ENCODE data around the gene LMLN.
"Not testable (repeated sequence)": the region's sequence is repeated elsewhere in the genome, so short reads cannot be mapped to it uniquely, and the experiment has no call there.

LMLN gene

DNA sequence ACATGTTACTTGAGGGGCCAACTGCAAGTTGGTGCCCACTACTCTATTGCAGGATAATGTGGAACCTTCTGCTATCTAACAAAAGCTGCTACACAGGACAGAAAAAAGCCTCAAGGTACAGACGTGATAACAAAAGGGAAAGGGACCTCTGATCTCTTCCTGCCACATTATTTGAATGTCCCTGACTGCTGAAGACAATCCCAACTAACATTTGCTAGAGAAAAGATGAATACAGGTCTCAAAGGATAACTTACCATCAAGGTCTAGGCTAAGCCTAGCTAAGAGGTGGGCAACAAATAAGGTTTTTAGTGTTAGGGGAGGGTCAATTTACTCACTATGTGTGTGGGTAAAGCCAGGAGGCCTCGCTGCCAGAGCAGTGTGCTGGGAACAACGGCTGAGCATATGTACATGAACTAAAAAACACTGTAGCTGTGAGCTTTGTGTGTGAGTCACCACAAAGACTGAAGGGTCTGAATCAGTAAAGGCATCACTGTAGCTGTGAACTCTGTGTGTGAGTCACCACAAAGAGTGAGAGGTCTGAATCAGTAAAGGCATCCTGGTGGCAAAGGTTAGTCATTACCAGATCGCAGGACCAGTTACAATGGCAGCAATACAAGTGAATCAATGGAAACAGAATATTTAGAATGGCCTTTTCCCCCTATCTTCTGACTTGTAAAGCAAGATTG lies 111.7 kb downstream of the LMLN start:
- DNase-seq (ENCODE audit: low read depth in 1 of 2, low spot score in 1 of 2), result peak in 1 of 2 donors; percentile 42

- no peak for DNase-seq (ENCODE audit: low read depth in 1 of 2, low spot score in 1 of 2)
Observed at GRCh38 chr3:198076722-198077308, 116.8 kb downstream of the LMLN start.

DNA sequence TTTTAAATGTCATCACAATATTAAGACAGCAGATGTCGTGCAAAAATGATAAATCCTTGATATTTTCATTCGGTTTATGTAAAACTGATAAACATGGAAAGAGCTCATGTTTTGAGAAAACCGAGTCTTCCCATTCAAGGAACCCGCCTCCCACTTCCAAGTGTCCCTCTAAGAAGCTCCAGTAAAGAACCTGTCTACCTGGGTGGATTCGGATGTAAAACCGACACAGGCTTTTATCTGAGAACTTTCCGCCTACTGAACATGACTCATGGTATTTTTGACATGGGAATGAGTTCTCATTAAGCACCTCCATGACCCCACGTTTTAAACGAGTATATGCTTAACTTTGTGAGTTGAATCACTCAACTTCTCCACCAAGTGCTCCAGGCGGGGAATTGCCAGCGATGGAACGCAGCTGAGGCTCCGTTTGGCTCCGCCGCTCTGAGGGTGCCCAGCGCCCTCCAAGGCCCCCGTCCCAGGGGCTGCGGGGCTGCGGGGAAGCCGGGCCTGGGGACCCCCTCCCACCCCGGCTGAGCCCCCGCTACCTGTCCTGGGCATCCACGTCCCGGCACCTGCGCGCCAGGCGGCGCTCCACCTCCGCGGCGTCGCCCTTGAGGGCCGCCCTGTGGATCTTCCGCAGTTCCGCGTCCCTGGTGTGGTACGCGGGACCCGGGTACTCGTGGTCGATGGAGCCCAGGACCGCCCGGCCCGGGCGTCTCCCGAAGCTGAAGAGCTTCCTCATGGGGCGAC lies 119.9 kb downstream of the LMLN start:
- peak in 1 of 2 donors; percentile 20 for DNase-seq (ENCODE audit: low read depth in 1 of 2, low spot score in 1 of 2)

- peak; percentile 45 to 67 for DNase-seq (ENCODE audit: low read depth in 1 of 2, low spot score in 1 of 2)
Observed at GRCh38 chr3:198080521-198081384, 120.7 kb downstream of the LMLN start.

GRCh38 chr3:198081421-198081844 lies 121.4 kb downstream of the LMLN start:
- no peak for DNase-seq (ENCODE audit: low read depth in 1 of 2, low spot score in 1 of 2)

DNA sequence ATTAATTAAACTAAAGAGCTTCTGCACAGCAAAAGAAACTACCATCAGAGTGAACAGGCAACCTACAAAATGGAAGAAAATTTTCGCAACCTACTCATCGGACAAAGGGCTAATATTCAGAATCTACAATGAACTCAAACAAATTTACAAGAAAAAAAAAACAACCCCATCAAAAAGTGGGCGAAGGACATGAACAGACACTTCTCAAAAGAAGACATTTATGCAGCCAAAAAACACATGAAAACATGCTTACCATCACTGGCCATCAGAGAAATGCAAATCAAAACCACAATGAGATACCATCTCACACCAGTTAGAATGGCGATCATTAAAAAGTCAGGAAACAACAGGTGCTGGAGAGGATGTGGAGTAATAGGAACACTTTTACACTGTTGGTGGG lies 122.2 kb downstream of the LMLN start:
- not testable (repeated sequence) for DNase-seq (ENCODE audit: low read depth in 1 of 2, low spot score in 1 of 2)

DNA sequence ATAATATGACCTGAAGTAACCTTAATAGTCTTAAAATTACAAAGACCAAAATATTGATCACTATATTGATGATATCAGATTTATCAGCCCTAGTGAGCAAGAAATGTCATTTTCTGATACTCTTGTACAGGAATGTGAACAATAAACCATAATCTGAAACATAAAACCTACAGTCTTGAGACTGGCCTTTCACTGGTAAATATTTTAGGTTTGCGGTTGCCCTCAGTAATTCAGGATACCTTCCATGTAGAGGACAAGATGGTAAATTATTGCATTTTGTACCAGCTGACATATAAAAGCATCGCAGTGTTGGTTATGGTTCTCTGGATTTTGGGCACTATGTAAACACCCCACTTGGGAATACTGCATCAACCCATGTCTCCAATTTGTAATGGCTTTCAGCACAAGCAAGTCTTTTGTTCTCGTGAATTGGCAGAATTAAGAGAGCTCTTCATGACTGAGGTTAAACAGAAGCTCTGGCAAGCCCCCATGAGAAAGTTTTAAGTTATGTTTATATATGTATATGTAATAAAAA lies 128.5 kb downstream of the LMLN start:
- no peak for DNase-seq (ENCODE audit: low read depth in 1 of 2, low spot score in 1 of 2)

DNA sequence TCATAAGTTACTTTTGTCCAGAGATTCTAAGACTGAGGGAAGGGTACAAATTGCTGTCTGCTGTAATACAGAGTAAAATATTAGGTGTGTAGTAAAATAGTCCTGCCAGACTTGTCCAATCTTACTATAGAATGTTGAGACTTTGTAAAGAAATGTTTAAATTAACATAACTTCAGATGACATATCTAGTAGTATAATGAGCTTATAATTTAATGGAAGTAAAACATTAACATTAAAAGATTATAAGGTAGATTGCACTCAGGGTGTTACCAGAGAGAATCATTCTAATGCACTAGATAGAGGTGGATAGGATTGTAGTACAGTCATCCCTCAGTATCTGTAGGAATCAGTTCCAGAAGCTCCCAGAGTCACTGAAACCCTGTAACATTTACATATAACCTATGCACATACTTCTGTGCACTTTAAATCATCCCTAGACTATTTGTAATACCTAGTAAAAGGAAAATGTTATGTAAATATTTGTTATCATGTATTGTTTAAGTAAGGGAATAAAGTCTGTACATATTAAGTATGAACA lies 130.8 kb downstream of the LMLN start:
- DNase-seq (ENCODE audit: low read depth in 1 of 2, low spot score in 1 of 2), result no peak

- no peak for DNase-seq (ENCODE audit: low read depth in 1 of 2, low spot score in 1 of 2)
Observed at GRCh38 chr3:198092276-198092675, 132.3 kb downstream of the LMLN start.

DNA sequence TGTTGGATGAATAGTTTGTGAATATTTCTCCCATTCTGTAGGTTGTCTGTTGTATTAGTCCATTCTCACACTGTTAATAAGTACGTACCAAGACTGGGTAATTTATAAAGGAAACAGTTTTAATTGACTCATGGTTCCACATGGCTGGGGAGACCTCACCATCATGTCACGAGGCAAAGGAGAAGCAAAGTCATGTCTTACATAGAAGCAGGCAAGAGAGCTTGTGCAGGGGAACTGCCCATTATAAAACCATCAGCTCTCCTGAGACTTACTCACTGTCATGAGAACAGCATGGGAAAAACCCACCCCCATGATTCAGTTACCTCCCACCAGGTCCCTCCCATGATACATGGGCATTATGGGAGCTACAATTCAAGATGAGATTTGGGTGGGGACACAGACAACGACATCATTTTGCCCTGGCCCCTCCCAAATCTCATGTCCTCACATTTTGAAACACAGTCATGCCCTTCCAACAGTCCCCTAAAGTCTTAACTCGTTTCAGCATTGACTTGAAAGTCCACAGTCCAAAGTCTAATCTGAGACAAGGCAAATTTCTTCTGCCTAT lies 133.2 kb downstream of the LMLN start:
- no peak for DNase-seq (ENCODE audit: low read depth in 1 of 2, low spot score in 1 of 2)

Data from activated T-helper 1 cell treated with anti-CD3 and anti-CD28 coated beads, Interleukin-2, amount 50 U/mL, for 16 hours (primary cell).